NCI-H2196 (cell line): ENCODE results near the gene HES3.

Experiments
- DNase-seq: peaks from one replicate; lab custom pipeline; 2025; ENCODE audit not compliant: unreplicated experiment; lab: John Stamatoyannopoulos, UW

The HES3 gene

GRCh38 chr1:6243993-6244392 is at the start of gene HES3:
TSS of gene HES3 (plus strand) at chr1:6244179. CDS start at chr1:6244366, 187 bp downstream.
- no peak for DNase-seq

GRCh38 chr1:6197746-6198427 is 46.1 kb upstream of the HES3 start:
- no peak for DNase-seq

GRCh38 chr1:6198646-6199297 is 45.2 kb upstream of the HES3 start:
- DNase-seq: no peak

GRCh38 chr1:6199298-6200187 is 44.4 kb upstream of the HES3 start, which contains the start of gene RPL22:
TSS of gene RPL22 (minus strand) at chr1:6199595. CDS start at chr1:6199573, 22 bp downstream.
- DNase-seq: peak; percentile 99

- peak; percentile 21 for DNase-seq
These were observed 43.7 kb upstream of the HES3 start for GRCh38 chr1:6200188-6200809.

GRCh38 chr1:6202256-6202655 is 41.7 kb upstream of the HES3 start:
- DNase-seq: no peak

- no peak for DNase-seq
These were observed 38.0 kb upstream of the HES3 start, which contains the start of gene RNF207 for GRCh38 chr1:6205849-6206519. TSS of gene RNF207 (plus strand) at chr1:6206119. CDS start at chr1:6206536, 417 bp downstream.

GRCh38 chr1:6206520-6206855 is 37.5 kb upstream of the HES3 start:
- no peak for DNase-seq

GRCh38 chr1:6207075-6207885 is 36.7 kb upstream of the HES3 start:
- no peak for DNase-seq

GRCh38 chr1:6207921-6208320 is 36.1 kb upstream of the HES3 start:
- no peak for DNase-seq

- no peak for DNase-seq
These were observed 35.0 kb upstream of the HES3 start for GRCh38 chr1:6208723-6209660.

GRCh38 chr1:6209661-6210580 is 34.1 kb upstream of the HES3 start:
- DNase-seq: no peak

GRCh38 chr1:6210591-6211355 is 33.2 kb upstream of the HES3 start:
- no peak for DNase-seq

- no peak for DNase-seq
These were observed 32.2 kb upstream of the HES3 start for GRCh38 chr1:6211731-6212130.

- DNase-seq: no peak
These were observed 31.6 kb upstream of the HES3 start for GRCh38 chr1:6212193-6212959.
